HEK293 (cell line): ENCODE measurements around the gene MACROH2A1.

Experiments used
- GLI2 ChIP-seq: fragments of 450-650 bp; formaldehyde crosslinking; IDR thresholded peaks from 2 replicates; pipeline ENCODE4; 2017; ENCODE audit warnings: missing biosample characterization, missing genetic modification characterization, low read depth, borderline replicate concordance
- YY1 ChIP-seq: fragments of 450-650 bp; formaldehyde crosslinking; IDR thresholded peaks from 2 replicates; pipeline ENCODE4 v1.5.1; 2018; ENCODE audit warnings: missing biosample characterization, missing genetic modification characterization
- ZBTB20 ChIP-seq: fragments of 450-650 bp; formaldehyde crosslinking; IDR thresholded peaks from 2 replicates; pipeline ENCODE4 v1.5.1; 2016; ENCODE audit warnings: missing biosample characterization, missing genetic modification characterization
- ZNF155 ChIP-seq: fragments of 450-650 bp; formaldehyde crosslinking; IDR thresholded peaks from 2 replicates; pipeline ENCODE4 v1.5.1; 2016; ENCODE audit warnings: missing biosample characterization, missing genetic modification characterization
- ZNF169 ChIP-seq: fragments of 450-650 bp; formaldehyde crosslinking; IDR thresholded peaks from 2 replicates; pipeline ENCODE4 v1.5.1; 2016; ENCODE audit warnings: missing biosample characterization, missing genetic modification characterization
- ZNF211 ChIP-seq: fragments of 450-650 bp; formaldehyde crosslinking; IDR thresholded peaks from 2 replicates; pipeline ENCODE4 v1.5.1; 2016; ENCODE audit warnings: low read depth, missing biosample characterization, missing genetic modification characterization
- ZNF335 ChIP-seq: fragments of 450-650 bp; formaldehyde crosslinking; conservative IDR thresholded peaks from 2 replicates; pipeline ENCODE4 v1.5.1; 2016; ENCODE audit warnings: missing biosample characterization, missing genetic modification characterization
- ZNF670 ChIP-seq: fragments of 450-650 bp; formaldehyde crosslinking; IDR thresholded peaks from 2 replicates; pipeline ENCODE4 v1.5.1; 2016; ENCODE audit warnings: missing biosample characterization, missing genetic modification characterization, low read depth
- ZNF768 ChIP-seq: fragments of 450-650 bp; formaldehyde crosslinking; IDR thresholded peaks from 2 replicates; pipeline ENCODE4 v1.5.1; 2018; ENCODE audit warnings: missing biosample characterization, mild to moderate bottlenecking, missing genetic modification characterization
- ZNF777 ChIP-seq: fragments of 450-650 bp; formaldehyde crosslinking; IDR thresholded peaks from 2 replicates; pipeline ENCODE4 v1.5.1; 2017; ENCODE audit warnings: missing biosample characterization, missing genetic modification characterization, borderline replicate concordance
- TF ChIP-seq, protein P1 (sequence below): fragments of 450-650 bp; formaldehyde crosslinking; IDR thresholded peaks from 2 replicates; pipeline ENCODE4 v1.5.1; 2016; ENCODE audit warnings: missing biosample characterization, missing genetic modification characterization
- TF ChIP-seq, protein P2 (sequence below): fragments of 450-650 bp; formaldehyde crosslinking; IDR thresholded peaks from 2 replicates; pipeline ENCODE4 v1.5.1; 2016; ENCODE audit warnings: missing biosample characterization, missing genetic modification characterization

DNA sequence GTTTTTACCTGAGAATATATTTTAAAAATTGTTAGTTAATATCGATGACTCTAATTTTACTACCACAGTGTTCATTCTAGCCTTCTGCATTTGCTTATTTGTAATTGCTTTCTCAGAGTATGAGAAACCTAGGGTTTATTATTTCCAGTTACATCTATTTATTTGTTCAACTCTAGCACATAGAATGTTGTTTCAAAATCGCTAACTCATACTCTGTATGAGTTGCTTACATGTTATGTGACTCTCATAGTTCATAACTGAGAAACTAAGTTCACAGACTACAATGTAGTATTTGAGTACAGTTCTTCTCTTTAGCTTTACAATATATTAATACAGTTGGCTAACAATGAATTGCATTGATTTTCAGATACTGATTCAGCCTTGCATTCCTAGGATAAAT is 103.2 kb downstream of the MACROH2A1 start:
- TF ChIP-seq, protein P1, sequence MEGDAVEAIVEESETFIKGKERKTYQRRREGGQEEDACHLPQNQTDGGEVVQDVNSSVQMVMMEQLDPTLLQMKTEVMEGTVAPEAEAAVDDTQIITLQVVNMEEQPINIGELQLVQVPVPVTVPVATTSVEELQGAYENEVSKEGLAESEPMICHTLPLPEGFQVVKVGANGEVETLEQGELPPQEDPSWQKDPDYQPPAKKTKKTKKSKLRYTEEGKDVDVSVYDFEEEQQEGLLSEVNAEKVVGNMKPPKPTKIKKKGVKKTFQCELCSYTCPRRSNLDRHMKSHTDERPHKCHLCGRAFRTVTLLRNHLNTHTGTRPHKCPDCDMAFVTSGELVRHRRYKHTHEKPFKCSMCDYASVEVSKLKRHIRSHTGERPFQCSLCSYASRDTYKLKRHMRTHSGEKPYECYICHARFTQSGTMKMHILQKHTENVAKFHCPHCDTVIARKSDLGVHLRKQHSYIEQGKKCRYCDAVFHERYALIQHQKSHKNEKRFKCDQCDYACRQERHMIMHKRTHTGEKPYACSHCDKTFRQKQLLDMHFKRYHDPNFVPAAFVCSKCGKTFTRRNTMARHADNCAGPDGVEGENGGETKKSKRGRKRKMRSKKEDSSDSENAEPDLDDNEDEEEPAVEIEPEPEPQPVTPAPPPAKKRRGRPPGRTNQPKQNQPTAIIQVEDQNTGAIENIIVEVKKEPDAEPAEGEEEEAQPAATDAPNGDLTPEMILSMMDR = no peak
- no peak for TF ChIP-seq ZNF335 (tag by site-specific recombination)
- TF ChIP-seq, protein P2, sequence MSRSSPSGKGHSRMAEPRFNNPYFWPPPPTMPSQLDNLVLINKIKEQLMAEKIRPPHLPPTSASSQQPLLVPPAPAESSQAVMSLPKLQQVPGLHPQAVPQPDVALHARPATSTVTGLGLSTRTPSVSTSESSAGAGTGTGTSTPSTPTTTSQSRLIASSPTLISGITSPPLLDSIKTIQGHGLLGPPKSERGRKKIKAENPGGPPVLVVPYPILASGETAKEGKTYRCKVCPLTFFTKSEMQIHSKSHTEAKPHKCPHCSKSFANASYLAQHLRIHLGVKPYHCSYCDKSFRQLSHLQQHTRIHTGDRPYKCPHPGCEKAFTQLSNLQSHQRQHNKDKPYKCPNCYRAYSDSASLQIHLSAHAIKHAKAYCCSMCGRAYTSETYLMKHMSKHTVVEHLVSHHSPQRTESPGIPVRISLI (tag by site-specific recombination) = no peak
- no peak for TF ChIP-seq ZNF768 (tag by site-specific recombination)
- no peak for TF ChIP-seq ZBTB20 (tag by site-specific recombination)
- TF ChIP-seq YY1 (tag by site-specific recombination) = no peak
- TF ChIP-seq ZNF211 (tag by site-specific recombination) = no peak
- no peak for TF ChIP-seq ZNF155
- TF ChIP-seq GLI2 (tag by site-specific recombination) = no peak
- no peak for TF ChIP-seq ZNF670 (tag by site-specific recombination)
- no peak for TF ChIP-seq ZNF777 (tag by site-specific recombination)
- TF ChIP-seq ZNF169 (tag by site-specific recombination) = no peak
